ENCODE data around the gene TNFAIP1.
"Not testable (repeated sequence)": the region's sequence is repeated elsewhere in the genome, so short reads cannot be mapped to it uniquely, and the experiment has no call there.

TNFAIP1 gene, protein sequence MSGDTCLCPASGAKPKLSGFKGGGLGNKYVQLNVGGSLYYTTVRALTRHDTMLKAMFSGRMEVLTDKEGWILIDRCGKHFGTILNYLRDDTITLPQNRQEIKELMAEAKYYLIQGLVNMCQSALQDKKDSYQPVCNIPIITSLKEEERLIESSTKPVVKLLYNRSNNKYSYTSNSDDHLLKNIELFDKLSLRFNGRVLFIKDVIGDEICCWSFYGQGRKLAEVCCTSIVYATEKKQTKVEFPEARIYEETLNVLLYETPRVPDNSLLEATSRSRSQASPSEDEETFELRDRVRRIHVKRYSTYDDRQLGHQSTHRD

GRCh38 chr17:28335201-28335958 is at the start of gene TNFAIP1, which contains the start of gene IFT20:
Gene TNFAIP1, plus strand, starts transcription at chr17:28335761. Its CDS starts 3,761 bp downstream, at chr17:28339522.
Gene IFT20, minus strand, starts transcription at chr17:28335472. Its CDS starts 3,487 bp downstream, at chr17:28331985.
- peak; percentile 88 to 95 for DNase-seq (ENCODE audit: low read depth in 2 of 2)

GRCh38 chr17:28285965-28286364 is 49.6 kb upstream of the TNFAIP1 start:
- no peak for DNase-seq (ENCODE audit: low read depth in 2 of 2)

DNA sequence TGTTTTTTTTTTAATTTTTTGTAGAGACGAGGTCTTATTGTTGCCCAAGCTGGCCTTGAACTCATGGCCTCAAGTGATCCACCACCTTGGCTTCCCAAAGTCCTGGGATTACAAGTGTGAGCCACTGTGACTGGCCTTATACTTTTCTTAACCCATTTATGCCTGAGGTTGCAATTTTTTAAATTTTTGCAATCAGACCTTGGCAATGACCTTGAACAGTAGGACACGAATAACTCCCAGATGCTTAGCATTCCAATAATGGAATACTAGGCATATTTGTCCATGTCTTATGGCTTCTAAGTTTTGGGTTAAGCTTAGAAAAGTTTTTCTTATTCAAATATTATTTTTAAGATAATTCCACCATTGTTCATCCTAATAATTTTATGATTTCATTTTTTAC is 44.9 kb upstream of the TNFAIP1 start:
- no peak for DNase-seq (ENCODE audit: low read depth in 2 of 2)

DNA sequence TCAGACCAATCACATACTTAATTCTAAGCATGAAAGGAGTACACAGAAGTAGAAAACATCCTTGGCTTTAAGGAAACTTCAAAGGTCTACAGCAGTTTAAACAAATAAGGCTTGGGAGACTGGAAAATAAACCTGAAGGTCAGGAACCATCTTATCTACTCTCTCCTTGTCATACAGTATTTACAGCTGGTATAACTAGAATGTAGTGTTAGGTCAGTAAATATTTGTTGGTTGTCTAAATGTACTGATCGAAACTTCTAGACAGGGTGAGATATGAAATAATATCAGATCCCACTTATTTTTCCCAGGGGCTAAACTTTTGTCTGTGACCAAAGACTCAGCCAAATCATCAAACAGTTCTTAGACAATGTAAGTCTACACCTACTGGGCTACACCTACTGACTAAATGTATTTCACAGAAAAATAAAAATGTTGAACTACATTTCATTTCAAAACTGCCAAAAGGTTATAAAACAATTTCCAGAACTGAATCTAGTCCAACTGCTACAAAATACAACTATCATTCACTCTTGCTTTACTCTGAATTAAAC is 43.7 kb upstream of the TNFAIP1 start:
- DNase-seq (ENCODE audit: low read depth in 2 of 2) = no peak

DNA sequence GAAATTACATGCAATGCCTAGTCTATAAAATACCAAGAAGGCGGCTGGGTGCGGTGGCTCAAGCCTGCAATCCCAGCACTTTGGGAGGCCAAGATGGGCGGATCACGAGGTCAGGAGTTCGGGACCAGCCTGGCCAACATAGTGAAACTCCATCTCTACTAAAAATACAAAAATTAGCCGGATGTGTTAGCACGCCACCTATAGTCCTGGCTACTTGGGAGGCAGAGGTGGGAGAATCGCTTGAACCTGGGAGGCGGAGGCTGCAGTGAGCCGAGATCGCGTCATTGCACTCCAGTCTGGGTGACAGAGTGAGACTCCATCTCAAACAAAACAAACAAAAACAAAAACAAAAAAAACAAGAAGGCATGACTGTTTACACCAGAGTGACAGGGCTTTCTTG is 42.7 kb upstream of the TNFAIP1 start:
- DNase-seq (ENCODE audit: low read depth in 2 of 2) = not testable (repeated sequence)

DNA sequence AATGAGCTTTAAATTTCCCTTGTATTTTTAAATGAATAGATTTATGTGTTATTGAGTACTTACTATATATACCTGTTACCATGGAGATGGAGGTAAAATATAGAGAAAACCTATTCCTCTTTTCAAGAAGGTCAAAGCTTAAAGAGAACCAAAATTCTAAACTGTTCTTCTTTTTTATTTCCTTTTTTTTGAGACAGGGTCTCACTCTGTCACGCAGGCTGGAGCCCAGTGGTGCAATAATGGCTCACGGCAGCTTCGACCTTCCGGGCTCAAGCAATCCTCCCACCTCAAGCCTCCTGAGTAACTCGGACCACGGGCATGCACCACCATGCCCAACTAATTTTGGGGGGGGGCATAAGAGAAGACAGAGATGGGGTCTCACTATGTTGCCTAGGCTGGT is 41.6 kb upstream of the TNFAIP1 start:
- DNase-seq (ENCODE audit: low read depth in 2 of 2) = no peak

GRCh38 chr17:28295677-28296578 is 39.6 kb upstream of the TNFAIP1 start:
- DNase-seq (ENCODE audit: low read depth in 2 of 2) = no peak

GRCh38 chr17:28298449-28298848 is 37.1 kb upstream of the TNFAIP1 start:
- DNase-seq (ENCODE audit: low read depth in 2 of 2) = no peak

DNA sequence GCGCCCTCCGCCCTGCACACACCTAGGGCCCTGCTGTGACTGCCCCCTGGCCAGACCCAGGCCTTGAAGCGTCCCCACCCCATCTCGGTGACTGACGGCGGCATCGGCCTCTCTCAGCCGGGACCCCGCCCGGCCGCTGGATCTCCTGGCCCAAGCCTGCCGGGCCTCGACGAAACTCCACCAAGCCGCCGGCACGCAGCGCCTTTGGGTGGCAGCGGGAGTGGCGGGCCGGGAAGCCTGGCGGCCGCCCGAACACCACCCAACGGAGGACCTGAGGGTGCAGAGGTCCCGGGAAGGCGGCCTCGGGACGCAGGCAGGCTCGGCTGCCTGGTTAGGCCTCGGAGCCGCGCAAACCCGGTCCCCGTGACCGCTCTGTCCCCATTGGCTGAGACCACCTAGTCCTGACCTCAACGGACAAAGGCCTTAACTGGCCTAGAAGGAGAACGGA is 28.6 kb upstream of the TNFAIP1 start:
- DNase-seq (ENCODE audit: low read depth in 2 of 2) = no peak

DNA sequence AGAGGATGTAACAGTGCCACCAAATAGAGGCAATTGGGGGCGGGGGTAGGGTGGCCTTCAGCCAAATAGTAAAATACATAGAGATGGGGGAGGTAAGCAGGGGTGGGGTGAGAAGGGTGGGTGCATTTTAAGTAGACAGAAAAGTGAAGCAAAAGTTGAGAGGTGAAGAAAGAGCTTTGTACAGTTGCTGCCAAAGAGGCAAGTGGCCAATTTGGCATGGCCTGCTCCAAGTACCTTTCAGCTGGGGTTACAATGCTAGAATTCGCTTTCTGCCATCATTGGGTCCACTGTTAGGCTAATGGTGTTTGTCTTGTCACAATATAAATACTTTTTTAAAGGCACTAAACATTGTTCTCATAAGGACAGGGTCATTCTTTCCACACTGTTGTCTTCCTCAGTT is 21.7 kb upstream of the TNFAIP1 start:
- DNase-seq (ENCODE audit: low read depth in 2 of 2) = no peak

DNA sequence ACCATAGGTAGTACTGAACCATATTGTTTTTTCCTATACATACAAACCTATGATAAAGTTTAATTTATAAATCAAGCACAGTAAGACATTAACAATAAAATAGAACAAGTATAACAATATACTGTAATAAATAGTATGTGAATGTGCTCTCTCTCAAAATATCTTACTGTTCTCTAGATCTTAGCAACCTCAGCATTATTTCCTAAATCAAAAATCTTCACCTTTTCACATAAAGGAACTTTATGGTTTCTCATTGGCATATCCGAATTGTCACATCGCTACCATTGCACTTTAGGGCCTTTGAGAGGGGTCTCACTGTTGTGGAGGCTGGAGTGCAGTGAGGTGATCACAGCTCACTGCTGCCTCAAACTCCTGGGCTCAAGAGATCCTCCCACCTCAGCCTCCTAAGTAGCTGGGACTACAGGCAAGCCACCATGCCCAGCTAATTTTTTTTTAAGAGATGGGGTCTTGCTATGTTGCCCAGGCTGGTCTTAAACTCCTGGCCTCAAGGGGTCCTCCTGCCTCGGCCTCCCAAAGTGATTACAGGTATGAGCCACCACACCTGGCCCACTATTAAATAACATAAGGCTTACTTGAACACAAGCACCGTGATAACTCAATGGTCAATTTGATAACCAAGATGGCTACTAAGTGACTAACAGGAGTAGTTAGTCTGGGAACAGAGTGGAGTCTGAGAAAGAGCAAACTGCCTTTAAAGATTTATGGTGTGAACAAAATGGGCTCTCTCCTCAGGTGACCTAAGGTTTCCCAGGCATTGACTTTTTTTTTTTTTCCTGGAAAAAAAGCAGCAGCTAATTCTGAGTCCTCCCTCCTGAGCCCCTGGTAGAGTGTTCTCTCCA is 19.5 kb upstream of the TNFAIP1 start:
- no peak for DNase-seq (ENCODE audit: low read depth in 2 of 2)

DNA sequence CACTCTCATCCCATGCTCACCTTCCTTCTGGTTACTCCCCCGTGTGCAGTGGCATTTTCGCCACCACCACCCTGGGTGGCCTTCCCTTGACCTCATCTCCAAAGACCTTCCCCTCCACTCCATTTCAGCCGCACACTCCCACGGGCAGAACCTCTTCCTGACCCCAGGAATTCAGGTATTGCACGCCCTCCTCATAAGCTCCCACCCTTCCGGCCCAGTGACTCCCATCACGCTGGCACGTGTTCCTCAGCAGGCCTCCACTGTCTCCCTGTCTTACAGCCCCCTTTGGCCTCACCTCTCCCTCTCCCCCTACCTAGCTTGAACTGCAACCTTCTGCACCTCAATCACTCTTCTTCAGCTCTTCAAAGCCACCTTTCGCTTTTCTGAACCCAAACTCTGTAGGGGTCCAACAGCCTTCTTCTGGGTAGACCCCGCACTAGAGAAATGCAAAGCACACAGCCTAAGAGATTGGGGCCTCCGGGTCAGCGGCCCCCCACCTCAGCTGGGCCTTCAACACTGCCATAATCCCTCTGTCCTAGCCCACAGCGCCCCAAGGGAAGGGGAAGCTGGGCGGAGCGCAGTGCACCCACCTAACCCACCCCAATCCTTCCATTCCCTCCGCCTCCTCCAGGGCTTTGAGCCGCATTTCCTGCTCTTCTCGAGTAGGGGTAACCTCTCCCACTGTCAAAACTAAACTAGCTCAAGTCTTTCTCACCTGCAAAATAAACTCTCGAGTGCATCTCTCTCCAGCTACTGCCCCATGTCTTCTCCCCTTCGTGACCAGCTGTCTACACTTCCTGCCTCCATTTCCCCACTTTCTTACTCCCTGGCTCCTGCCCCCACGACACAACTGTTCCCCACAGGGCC is 18.2 kb upstream of the TNFAIP1 start:
- DNase-seq (ENCODE audit: low read depth in 2 of 2) = no peak

DNA sequence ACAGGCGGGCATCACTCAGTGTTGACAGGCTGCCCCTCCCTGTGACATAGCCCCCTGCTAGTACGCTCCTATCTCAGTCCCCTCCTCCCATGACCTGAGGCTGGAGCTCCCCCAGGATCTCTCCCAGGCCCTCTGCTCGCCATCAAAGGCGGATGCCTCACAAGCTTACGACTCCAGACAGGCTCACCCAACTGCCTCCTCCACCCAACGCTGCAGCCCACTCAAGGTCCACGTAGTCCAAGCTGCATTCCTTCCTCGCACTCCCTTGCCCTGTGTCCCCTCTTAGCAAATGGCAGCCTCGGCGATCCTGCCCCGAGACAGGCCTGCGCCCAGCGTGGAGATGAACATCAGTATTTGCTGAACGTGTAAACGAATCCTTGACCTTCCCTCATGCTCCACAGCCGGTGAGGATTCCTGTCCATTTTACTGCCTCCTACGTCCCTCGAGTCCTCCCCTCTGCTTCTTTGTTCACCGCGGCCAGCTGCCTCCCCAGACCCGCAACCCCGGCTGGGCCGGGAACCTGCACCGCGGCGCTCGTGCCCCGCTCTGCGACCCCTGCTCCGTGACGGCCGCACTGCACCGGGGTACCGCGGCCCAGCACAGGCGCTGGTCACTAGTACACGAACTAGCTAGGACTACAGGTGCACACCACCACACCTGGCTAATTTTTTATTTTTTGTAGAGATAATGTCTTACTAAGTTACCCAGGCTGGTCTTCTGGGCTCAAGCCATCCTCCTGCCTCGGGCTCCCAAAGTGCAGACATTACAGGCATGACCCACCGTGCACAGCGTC is 17.4 kb upstream of the TNFAIP1 start:
- DNase-seq (ENCODE audit: low read depth in 2 of 2) = no peak

DNA sequence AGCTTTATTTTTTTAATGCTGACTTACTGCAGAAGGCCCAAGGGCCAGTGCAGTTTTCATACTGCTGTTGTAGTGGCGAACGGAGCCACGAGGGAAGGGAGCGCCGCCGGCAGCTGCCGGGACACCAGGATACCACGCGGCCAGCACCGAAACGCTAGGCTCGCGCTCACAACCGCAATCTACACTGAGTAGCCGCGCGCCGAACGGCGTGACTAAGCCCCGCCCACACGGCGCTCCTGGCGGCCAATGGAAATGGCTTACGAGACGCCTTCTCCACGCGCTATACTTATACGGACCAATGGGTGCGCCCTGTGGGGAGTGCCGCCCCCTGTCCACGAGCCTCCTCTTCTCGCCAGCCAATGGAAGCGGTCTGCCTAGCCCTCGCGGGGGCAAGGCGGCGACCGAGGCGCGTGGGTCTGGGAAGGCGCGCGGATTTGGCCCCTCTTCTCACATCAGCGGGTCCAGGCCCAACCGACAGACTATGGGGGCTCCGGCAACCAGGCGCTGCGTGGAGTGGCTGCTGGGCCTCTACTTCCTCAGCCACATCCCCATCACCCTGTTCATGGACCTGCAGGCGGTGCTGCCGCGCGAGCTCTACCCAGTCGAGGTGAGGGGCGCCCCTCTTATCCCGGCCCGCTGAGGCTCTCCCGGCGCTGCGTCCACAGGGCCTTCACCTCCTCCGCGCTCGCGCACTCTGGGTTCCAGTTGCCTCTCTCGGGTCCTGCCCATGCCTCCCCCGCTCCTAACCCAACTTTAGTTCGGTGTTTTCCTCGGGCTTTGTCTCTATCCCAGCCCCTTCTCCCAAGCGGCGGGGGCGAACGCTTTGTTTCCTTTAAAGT is 16.6 kb upstream of the TNFAIP1 start, which contains the start of gene TMEM97:
TSS of gene TMEM97 (plus strand) at position 442 of the 839 bp plus-strand sequence. CDS start at position 482, 40 bp downstream.
- peak; percentile 91 to 93 for DNase-seq (ENCODE audit: low read depth in 2 of 2)

- DNase-seq (ENCODE audit: low read depth in 2 of 2) = no peak
Observed at GRCh38 chr17:28319598-28319935, 16.0 kb upstream of the TNFAIP1 start.

DNA sequence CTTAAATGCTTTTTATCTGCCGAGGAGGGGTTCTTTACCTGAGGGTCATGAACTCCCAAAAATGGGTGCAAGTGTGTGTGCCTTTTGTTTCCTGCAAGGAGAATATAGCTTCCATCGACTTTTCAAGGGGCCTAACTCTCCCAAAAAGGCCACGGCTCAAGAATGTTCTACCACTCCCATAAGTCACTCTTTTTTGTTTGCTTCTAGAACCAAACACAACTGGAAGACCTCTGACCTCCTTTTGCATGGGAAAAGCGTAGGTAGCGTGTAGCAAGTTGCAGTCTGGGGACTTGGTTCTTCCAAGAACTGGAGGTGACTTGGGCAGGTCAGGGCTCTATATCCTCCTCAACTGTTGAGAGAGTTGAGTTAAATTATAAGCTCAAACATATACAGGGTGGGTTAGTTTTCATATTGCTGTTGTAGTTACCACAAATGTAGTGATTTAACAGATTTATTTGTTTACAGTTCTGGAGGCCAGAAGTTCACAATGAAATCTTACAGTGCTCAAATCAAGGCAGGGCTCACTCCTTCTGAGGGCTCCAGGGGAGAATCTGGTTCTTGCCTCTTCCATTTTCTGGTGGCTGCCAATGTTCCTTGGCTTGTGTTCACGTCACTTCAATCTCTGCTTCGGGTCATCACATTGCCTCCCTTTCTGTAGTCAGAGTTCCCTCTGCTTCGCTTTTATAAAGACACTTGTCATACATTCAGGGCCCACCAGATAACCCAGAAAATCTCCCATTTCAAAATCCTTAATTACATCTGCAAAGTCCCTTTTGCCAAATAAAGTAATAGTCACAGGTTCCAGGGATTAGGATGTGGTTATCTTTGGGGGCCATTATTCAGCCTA is 15.1 kb upstream of the TNFAIP1 start:
- DNase-seq (ENCODE audit: low read depth in 2 of 2) = no peak

DNA sequence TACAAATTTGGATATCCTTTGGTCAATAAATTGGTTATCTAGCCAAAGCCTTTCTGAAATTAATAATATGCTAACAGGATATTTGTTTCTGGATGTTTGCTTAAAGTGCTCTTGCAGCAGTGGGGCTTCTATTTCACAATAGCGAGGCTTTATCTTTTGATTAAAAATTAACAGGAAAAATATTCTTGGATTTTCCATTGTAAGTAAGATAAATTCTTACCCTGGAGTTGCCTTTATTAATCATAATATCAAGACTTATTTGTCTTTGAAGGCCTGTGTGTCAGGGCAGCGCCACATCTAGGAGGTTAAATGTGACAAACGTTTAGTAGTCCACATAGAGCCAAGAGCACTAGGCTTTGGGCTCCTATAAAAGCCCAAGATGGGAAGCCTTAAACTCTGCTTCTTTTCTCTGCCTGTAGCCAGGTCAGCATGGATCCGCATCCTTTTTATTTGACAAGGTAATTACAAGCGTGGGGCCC is 11.3 kb upstream of the TNFAIP1 start:
- no peak for DNase-seq (ENCODE audit: low read depth in 2 of 2)

Data from stimulated activated CD4-positive, alpha-beta T cell treated with anti-CD3 and anti-CD28 coated beads, Interleukin-1b, Interleukin-23, amount 100 ng/mL, for 4 hours (primary cell).